C1 segment of cervical spinal cord (tissue), 14 donors: ENCODE measurements around the gene FMO4.
"Not testable (repeated sequence)": the region's sequence is repeated elsewhere in the genome, so short reads cannot be mapped to it uniquely, and the experiment has no call there.

Source experiments
- DNase-seq, 14 donors: peaks; one replicate each; lab custom pipeline; 2025; lab: John Stamatoyannopoulos, UW

Gene FMO4

GRCh38 chr1:171389171-171389570, 75.2 kb downstream of the FMO4 start:
- DNase-seq: no peak

GRCh38 chr1:171390740-171391139, 76.8 kb downstream of the FMO4 start:
- DNase-seq: not testable (repeated sequence)
